Stimulated activated CD4-positive, alpha-beta T cell treated with anti-CD3 and anti-CD28 coated beads, Interleukin-15, amount 100 ng/mL, for 1 hour (primary cell): ENCODE measurements around the gene CTCFL.

Source experiments
- DNase-seq, 2 donors: peaks; one replicate each; pipeline ENCODE4 v3.0.0-alpha.2; 2020; ENCODE audit warnings: low read depth in 1 of 2, low spot score in 1 of 2

Gene CTCFL, protein sequence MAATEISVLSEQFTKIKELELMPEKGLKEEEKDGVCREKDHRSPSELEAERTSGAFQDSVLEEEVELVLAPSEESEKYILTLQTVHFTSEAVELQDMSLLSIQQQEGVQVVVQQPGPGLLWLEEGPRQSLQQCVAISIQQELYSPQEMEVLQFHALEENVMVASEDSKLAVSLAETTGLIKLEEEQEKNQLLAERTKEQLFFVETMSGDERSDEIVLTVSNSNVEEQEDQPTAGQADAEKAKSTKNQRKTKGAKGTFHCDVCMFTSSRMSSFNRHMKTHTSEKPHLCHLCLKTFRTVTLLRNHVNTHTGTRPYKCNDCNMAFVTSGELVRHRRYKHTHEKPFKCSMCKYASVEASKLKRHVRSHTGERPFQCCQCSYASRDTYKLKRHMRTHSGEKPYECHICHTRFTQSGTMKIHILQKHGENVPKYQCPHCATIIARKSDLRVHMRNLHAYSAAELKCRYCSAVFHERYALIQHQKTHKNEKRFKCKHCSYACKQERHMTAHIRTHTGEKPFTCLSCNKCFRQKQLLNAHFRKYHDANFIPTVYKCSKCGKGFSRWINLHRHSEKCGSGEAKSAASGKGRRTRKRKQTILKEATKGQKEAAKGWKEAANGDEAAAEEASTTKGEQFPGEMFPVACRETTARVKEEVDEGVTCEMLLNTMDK

GRCh38 chr20:57524511-57525176, at the start of gene CTCFL:
TSS of gene CTCFL (minus strand) at chr20:57525140. CDS start at chr20:57524205, 935 bp downstream.
- no peak for DNase-seq

DNA sequence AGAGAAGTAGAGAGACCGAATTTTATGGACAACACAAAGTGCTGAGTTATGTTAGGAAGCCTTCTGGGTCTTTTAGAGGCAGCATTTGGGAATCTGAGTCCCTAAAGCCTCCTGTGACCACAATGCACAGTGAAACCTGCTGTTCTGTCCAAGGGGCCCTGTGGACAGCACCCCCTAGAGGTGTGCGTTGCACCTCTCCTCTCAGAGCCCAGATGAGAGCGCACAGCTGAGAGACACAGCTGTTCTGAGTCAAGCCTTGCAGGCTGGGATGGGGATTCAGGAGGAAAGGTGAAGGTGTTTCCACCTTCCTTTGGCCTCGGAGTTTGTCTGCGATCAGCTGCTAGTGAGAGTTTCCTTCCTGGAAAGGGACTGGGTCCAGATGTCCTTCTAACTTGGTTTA, 49.0 kb upstream of the CTCFL start:
- no peak for DNase-seq

- no peak for DNase-seq
Measured at GRCh38 chr20:57573242-57573641, 48.3 kb upstream of the CTCFL start.

- DNase-seq: no peak
Measured at GRCh38 chr20:57571782-57572416, 47.0 kb upstream of the CTCFL start.

GRCh38 chr20:57570920-57571319, 46.0 kb upstream of the CTCFL start:
- no peak for DNase-seq

DNA sequence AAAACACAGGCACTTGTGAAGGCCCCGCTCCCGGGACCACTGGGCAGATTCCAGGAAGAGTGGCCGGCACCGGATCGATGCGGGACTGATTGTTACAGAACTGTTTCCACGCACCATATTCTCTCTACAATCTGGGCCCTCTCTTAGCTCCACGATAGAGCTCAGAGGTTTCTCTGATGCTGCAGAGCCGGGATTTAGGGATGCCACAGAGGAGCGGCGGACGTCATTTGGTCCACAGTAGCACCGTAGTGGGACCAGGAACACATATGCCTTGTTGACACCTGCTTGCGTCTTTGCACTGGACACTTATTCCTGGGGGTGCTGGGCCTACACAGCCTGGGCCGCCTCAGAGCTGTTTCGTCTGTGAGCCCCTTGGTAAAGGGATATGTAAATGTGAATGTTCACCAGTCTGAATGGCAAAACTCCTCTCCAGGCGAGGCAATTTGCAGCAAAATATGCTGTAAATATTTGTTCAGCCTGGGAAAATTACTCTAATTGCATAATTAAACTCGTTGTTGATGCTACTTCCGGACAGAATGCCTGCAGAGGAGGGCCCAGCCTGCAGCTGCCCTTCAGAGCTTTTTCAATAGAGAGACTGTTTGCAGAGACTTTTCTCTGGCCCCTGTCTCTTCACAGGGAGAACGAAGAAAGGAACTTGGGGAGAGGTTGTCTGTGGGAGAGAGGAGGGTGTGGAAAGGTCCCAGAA, 45.4 kb upstream of the CTCFL start:
- DNase-seq: no peak

GRCh38 chr20:57568960-57569359, 44.0 kb upstream of the CTCFL start:
- DNase-seq: no peak

DNA sequence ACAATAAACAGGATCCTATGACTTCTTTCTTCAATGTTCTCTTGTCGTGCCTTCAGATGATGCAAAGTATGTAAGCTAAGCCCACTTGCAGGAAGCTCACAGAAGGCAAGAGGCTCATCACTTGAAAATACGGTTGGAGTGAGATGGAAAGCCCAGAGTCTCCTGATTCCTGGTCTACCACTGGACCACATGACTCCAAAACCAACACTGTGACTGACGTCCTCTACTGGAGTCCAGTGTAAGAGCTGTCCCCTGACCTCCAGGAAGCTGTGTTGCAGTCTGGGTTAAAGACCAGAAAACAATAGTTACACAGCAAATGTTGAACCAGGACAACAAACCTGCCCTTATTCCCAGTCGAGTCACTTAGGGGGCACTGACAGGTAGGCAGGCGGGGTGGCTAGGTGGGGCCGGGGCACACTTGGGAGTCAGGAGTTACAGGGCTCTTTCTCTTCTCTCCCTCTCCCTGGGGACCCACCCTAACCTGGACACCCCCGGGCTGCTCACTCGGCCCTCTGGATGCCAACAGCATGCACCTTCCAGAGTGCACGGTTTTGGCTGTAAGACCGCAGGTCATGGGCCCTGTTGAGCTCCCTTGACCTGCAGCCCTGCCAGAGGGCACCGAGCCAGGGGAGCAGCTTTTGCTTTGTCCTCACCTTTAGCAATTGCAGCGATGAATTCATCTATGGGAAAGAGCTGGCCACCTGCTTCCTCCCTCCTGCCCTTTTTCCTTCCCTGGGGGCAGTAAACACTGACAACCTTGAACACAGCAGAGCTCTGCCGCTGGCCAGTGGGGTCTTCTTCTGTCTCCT, 43.4 kb upstream of the CTCFL start:
- DNase-seq: no peak

GRCh38 chr20:57567471-57568079, 42.6 kb upstream of the CTCFL start:
- no peak for DNase-seq

DNA sequence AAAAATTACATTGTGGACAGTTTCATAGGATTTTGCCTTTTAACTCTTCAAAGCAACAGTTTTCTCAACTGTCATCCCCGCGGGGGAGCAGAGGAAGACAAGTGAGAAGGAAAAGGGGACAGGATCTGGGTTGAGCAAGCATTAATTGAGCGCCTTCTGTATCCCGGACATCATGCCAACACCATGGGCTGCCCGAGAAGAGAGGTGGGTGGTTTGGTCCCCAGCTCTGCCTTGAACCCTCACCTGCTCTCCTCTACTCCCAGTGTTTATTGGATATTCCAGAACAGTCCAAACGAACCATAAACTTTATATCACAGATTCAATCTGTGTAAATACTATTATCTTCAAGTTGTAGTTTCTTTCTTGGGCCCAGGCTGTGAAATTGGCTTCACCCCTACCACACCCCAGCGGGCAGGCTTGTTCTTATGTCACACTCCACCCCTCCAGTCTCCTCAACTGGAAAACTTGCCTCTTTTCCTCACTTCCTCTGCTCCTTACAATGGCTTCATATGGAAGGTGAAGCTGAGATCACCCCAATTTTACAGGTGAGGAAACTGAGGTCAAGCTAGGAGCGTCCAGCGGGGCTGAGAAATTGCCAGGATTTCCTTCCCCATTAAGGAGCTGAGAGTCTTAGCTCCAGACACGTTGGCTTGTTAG, 42.0 kb upstream of the CTCFL start:
- DNase-seq: no peak

GRCh38 chr20:57566399-57566798, 41.5 kb upstream of the CTCFL start:
- DNase-seq: no peak

DNA sequence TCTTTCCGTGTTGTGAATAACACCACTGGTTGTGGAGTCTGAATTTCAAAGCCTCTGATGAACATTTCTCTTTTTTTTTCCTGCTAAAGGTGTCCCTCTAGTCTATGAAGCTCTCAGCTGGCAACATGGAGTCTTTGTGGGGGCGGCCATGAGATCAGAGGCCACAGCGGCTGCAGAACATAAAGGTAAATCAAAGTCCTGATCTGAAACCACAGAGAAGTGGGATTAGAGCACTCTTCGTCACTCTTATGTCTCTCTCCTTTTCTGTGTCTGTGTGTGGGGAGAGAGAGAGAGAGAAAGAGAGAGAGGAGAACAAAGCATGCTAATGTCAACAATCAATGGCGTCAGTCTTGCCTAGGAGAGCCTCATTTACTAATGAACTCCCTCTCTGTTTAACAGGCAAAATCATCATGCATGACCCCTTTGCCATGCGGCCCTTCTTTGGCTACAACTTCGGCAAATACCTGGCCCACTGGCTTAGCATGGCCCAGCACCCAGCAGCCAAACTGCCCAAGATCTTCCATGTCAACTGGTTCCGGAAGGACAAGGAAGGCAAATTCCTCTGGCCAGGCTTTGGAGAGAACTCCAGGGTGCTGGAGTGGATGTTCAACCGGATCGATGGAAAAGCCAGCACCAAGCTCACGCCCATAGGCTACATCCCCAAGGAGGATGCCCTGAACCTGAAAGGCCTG, 40.2 kb upstream of the CTCFL start:
- DNase-seq: no peak

DNA sequence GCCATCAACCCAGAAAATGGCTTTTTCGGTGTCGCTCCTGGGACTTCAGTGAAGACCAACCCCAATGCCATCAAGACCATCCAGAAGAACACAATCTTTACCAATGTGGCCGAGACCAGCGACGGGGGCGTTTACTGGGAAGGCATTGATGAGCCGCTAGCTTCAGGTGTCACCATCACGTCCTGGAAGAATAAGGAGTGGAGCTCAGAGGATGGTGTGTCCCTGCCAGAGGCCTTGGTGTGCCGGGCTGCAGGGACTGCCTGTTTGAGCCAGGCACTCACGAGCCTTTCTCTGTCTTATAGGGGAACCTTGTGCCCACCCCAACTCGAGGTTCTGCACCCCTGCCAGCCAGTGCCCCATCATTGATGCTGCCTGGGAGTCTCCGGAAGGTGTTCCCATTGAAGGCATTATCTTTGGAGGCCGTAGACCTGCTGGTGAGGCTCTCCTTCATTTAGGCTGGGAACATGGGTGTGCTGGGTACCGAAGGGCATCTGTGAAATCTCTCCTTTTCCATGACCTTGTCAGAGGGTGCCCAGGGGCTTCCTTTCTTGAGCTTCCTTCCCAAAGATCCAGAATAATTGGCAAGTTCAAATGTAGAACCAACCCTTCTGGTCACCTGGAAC, 39.4 kb upstream of the CTCFL start:
- no peak for DNase-seq

GRCh38 chr20:57563522-57563921, 38.6 kb upstream of the CTCFL start:
- DNase-seq: no peak

- no peak for DNase-seq
Measured at GRCh38 chr20:57562541-57563465, 37.9 kb upstream of the CTCFL start.

DNA sequence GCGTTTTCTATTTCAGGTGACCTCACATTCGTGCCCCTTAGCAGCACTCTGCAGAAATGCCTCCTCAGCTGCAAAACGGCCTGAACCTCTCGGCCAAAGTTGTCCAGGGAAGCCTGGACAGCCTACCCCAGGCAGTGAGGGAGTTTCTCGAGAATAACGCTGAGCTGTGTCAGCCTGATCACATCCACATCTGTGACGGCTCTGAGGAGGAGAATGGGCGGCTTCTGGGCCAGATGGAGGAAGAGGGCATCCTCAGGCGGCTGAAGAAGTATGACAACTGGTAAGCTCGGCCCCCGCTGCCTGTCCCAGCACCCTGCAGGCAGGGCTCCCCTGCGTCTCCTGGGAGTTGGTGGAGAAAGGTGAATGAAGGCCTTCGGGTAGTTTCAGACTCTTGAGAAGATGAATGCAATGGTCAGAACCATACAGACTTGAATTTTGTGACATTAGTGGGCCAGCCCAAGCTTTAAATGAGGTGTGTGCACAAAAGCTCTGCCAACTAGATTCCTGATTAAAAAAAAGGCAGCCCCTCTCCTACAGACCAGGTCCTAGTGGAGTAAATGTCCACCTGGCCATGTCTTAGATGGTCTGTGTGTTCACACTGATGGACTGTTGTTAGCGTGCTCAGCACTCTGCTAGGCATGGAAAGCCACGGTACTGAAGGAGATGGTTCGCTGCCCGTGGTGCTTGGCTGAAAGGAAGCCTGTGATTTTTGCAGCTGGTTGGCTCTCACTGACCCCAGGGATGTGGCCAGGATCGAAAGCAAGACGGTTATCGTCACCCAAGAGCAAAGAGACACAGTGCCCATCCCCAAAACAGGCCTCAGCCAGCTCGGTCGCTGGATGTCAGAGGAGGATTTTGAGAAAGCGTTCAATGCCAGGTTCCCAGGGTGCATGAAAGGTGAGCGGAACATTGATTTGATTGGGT, 36.7 kb upstream of the CTCFL start:
- DNase-seq: no peak
